Effector memory CD4-positive, alpha-beta T cell (primary cell): ENCODE results near the gene KRT37.
"Not testable (repeated sequence)": the region's sequence is repeated elsewhere in the genome, so short reads cannot be mapped to it uniquely, and the experiment has no call there.

Experiments
- DNase-seq, 3 donors: peaks; one replicate each; pipeline ENCODE4 v3.0.0-alpha.2; 2020
- H3K27ac ChIP-seq: 2 replicates; pipeline ENCODE4 v1.7.0; 2013; ENCODE audit warnings: mild to moderate bottlenecking, low read length, moderate library complexity; ENCODE audit not compliant: insufficient read depth, poor library complexity, severe bottlenecking
- H3K27me3 ChIP-seq: replicated peaks from 2 replicates; pipeline ENCODE4 v1.7.0; 2013; ENCODE audit warnings: mild to moderate bottlenecking, low read length; ENCODE audit not compliant: insufficient read depth, control insufficient read depth, poor library complexity, severe bottlenecking
- H3K36me3 ChIP-seq: 2 replicates; pipeline ENCODE4 v1.7.0; 2013; ENCODE audit warnings: mild to moderate bottlenecking, low read length, moderate library complexity; ENCODE audit not compliant: control insufficient read depth, insufficient read depth
- H3K4me1 ChIP-seq: 2 replicates; pipeline ENCODE4 v1.7.0; 2013; ENCODE audit warnings: low read length, mild to moderate bottlenecking; ENCODE audit not compliant: control insufficient read depth, insufficient read depth, poor library complexity, severe bottlenecking
- H3K4me3 ChIP-seq: 2 replicates; pipeline ENCODE4 v1.7.0; 2013; ENCODE audit warnings: low read length, low read depth, mild to moderate bottlenecking; ENCODE audit not compliant: insufficient read depth, poor library complexity, severe bottlenecking
- H3K9me3 ChIP-seq: 2 replicates; pipeline ENCODE4 v1.7.0; 2013; ENCODE audit warnings: mild to moderate bottlenecking, low read length, moderate library complexity; ENCODE audit not compliant: control insufficient read depth

The KRT37 gene

DNA sequence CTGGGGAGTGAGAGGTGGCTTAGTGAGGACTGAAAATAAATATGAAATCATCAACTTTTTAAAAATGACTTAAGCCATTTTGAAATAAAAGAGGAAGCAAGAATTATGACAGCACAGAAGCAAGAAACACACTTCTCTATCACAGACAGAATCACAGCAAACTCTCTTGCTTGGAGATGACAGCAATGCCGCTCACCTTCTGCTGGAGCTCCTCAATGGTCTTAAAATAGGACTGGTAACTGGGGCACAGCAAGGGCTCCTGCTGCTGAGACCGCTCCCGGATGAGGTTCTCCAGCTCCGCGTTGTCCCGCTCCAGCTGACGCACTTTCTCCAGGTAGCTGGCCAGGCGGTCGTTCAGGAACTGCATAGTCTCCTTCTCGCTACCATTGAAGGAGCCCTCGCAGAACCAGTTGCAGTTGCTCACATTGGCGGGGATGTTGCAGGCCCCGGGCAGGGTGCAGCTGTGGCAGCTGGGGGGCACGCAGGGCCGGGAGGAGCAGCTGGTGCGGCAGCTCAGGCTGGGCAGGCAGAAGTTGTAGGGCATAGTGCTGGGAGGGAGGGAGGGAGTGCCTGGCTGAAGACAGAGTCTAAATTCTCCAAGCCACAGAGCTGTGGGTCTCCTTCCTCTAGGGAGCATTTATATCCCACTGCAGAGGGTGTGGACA, 27.3 kb downstream of the KRT37 start, which contains the start of gene KRT31:
Gene KRT31 (minus strand): TSS at position 613 of the 665 bp plus-strand sequence. CDS start 69 bp downstream, at position 544.
- H3K27ac ChIP-seq, result no peak within 1 kb of the TSS
- H3K27me3 ChIP-seq, result no peaks in the 10 kb centered on the region
- peaks cover 2% of the 10 kb centered on the region for H3K4me1 ChIP-seq
- H3K36me3 ChIP-seq, result no peaks in the 10 kb centered on the region
- H3K4me3 ChIP-seq, result no peak within 1 kb of the TSS
- H3K9me3 ChIP-seq, result no peaks in the 10 kb centered on the region
- no peak for DNase-seq

DNA sequence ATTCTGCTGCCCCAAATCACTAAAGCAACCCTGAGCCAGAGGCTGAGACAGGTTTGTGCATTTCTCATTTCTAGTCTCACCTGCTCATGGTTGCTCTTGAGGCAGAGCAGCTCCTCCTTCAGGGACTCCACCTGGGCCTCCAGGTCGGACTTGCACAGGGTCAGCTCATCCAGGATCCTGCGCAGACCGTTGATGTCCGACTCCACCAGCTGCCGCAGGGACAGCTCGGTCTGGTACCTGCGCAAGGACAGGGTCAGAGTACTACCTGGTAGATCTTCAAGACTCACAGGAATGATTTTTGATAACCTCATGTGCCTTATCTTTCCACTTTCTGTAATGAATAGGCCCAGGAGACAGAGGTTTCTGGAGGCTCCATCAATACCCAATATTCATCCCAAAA, 28.0 kb downstream of the KRT37 start:
- no peaks in the 10 kb centered on the region for H3K36me3 ChIP-seq
- DNase-seq, result no peak
- no peak overlapping the region for H3K27ac ChIP-seq
- no peaks in the 10 kb centered on the region for H3K9me3 ChIP-seq
- no peaks in the 10 kb centered on the region for H3K27me3 ChIP-seq
- no peaks in the 10 kb centered on the region for H3K4me1 ChIP-seq
- no peak overlapping the region for H3K4me3 ChIP-seq

DNA sequence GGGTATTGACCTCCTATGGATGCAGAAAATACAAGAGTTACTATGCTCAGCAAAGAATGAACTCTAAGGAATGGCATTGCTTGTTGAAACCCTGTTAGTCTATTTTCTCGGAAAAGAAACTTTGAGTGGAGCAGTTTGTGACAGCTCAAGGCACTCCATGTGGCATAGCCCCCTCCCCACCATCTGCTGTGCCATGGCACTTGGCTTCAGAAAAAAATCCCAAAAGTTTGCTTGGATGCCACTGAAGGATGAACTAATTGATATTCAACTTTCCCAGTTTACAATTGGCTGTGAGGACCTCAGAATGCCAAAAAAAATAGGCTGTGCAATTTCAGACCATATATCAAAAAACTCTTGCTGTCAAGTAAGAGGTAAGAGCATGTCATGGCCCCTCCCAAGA, 28.8 kb downstream of the KRT37 start:
- Histone ChIP-seq H3K27me3 (no peaks in the 10 kb centered on the region), H3K27ac (no peak overlapping the region), H3K9me3 (no peaks in the 10 kb centered on the region), H3K4me3 (no peak overlapping the region), H3K4me1 (no peaks in the 10 kb centered on the region), H3K36me3 (no peaks in the 10 kb centered on the region)
- no peak for DNase-seq

- not testable (repeated sequence) for H3K36me3 ChIP-seq, H3K27me3 ChIP-seq, H3K9me3 ChIP-seq, H3K4me3 ChIP-seq, H3K27ac ChIP-seq, DNase-seq, H3K4me1 ChIP-seq
These were observed 29.3 kb downstream of the KRT37 start for GRCh38 chr17:41395044-41395443.

DNA sequence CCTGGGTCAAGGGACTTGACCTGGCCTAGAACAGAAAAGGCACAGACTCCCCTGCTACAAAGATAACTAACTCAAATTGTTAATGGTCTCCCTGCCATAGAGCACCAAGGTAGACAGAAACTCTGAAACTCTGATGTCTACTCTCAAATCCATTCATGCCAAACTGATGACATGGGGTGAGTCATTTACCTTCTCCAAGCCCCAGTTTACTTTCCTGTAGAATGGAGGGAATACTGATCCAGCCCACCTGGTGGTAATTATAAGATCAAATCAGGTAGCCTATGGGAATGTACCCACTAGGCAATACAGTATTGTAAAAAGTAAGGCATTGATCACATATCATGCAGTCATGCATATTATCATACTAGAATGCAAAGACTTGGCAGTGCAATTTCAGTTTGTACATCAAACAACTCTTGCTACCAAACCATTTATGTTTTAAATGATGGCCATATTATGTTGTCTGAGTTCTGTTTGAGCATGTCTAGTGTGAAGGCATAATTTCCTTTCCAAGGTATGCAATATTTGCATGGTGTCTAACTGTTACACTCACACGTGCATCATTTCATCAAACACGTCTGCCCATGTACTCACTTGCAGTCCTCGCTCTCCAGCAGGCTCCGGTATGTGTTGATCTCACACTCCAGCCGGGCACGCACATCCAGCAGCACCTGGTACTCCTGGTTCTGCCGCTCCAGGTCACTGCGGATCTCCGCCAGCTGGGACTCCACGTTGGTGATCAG, 30.0 kb downstream of the KRT37 start:
- Histone ChIP-seq H3K27me3 (no peaks in the 10 kb centered on the region), H3K36me3 (no peaks in the 10 kb centered on the region), H3K4me3 (no peak overlapping the region), H3K27ac (no peak overlapping the region), H3K4me1 (no peaks in the 10 kb centered on the region), H3K9me3 (no peaks in the 10 kb centered on the region)
- DNase-seq, result no peak

DNA sequence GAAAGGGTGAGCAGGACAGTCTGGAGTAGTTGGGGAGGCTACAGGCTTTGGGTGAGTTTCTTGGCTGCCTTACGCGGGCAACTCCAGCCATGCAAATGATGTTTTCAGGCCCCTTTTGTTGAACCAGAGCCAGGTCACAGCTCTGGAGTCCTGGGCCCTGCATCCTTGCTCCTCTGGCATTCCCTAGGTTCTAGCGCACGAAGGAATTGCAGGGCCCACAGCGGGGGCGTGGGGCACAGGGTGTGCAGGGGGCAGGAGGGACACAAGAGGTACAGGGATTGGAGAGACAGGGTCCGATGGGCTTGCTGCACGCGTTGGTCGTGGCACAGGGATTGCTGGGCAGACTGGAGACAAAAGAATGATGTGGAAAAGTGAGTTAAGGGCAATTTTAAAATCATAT, 30.6 kb downstream of the KRT37 start:
- H3K36me3 ChIP-seq, result no peaks in the 10 kb centered on the region
- no peaks in the 10 kb centered on the region for H3K9me3 ChIP-seq
- no peak overlapping the region for H3K27ac ChIP-seq
- H3K27me3 ChIP-seq, result no peaks in the 10 kb centered on the region
- no peak overlapping the region for H3K4me3 ChIP-seq
- H3K4me1 ChIP-seq, result no peaks in the 10 kb centered on the region
- DNase-seq, result no peak

- Histone ChIP-seq H3K27ac (no peak overlapping the region), H3K9me3 (no peaks in the 10 kb centered on the region), H3K4me1 (no peaks in the 10 kb centered on the region), H3K36me3 (no peaks in the 10 kb centered on the region), H3K27me3 (no peaks in the 10 kb centered on the region), H3K4me3 (no peak overlapping the region)
- no peak for DNase-seq
These were observed 31.1 kb downstream of the KRT37 start for GRCh38 chr17:41393294-41393693.

DNA sequence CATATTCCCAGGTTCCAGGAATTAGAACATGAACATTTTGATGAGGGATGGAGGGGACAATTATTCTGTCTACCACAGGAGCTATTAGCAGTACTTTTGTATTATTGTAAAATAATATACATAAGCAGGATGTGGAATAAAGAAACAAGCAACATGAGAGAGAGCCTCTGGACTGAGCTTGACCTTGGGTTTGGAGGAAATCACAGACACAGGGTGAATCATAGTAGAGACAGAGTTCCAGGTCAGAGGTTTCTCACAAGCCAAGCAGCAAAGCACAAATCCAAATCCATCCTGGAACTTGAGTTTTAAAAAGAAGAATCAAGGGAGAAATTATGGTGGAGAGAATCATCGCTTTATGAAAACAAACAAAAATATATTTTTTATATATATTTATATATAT, 32.1 kb downstream of the KRT37 start:
- H3K27me3 ChIP-seq, result no peaks in the 10 kb centered on the region

GRCh38 chr17:41391535-41391934, 32.9 kb downstream of the KRT37 start:
- Histone ChIP-seq H3K27ac (no peak overlapping the region), H3K4me1 (no peaks in the 10 kb centered on the region), H3K36me3 (no peaks in the 10 kb centered on the region), H3K27me3 (no peaks in the 10 kb centered on the region), H3K4me3 (no peak overlapping the region), H3K9me3 (no peaks in the 10 kb centered on the region)
- no peak for DNase-seq

More for the DNA sequence above, 32.1 kb downstream of the KRT37 start:
- Histone ChIP-seq H3K9me3 (no peaks in the 10 kb centered on the region), H3K27ac (no peak overlapping the region), H3K36me3 (no peaks in the 10 kb centered on the region), H3K4me1 (no peaks in the 10 kb centered on the region), H3K4me3 (no peak overlapping the region)
- no peak for DNase-seq

DNA sequence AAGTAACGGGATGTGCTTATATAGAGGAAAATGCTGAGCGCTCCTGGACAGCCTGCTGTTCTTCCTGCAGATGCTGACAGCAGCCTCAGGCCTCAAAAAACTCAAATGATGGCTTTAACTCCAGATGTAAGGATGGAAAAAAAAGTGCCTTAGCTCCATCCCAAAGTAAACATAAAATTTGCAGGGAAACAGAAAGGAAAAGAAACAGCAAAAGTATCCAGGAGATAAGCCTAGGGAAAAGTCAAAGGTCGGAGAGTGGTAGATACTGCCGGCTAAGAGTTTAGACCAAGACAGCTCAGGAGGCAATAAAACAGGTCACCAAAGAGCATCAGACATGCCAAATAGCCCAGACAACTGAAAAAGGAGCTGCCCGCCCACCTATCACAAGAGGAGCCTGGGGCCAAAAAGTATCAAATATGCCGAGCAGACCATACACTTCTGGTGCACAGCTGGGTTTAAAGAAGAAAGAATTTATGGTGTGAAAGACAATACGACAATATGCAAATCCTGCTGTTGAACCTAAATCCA, 33.9 kb downstream of the KRT37 start:
- H3K27ac ChIP-seq, result no peak overlapping the region
- H3K4me3 ChIP-seq, result no peak overlapping the region
- H3K4me1 ChIP-seq, result no peaks in the 10 kb centered on the region
- no peaks in the 10 kb centered on the region for H3K36me3 ChIP-seq
- no peaks in the 10 kb centered on the region for H3K9me3 ChIP-seq
- no peak for DNase-seq
- no peaks in the 10 kb centered on the region for H3K27me3 ChIP-seq
